Kidney (tissue), 14 donors: Measurements from ENCODE around the gene HIPK2. TPM values are rescaled to one million over a fixed set of nuclear protein-coding genes. Genes with fewer than 3 reads are reported as not detected.

Source experiments
- DNase-seq, 5 donors: peaks; one replicate each; pipeline ENCODE4 v3.0.0-alpha.2; 2013 to 2020
- FAIRE-seq: peaks from 2 replicates; lab custom pipeline; 2012; peaks lifted over from hg19 to GRCh38; lab: Jason Lieb, UNC
- H3K27ac ChIP-seq, 2 donors: one replicate each; pipeline ENCODE4 v1.7.0; 2013; ENCODE audit warnings: low read depth in 2 of 2, low read length in 2 of 2, inconsistent platforms in 1 of 2
- H3K27me3 ChIP-seq: one replicate; pipeline ENCODE4 v1.7.1; 2013; ENCODE audit warnings: low read length, inconsistent platforms; ENCODE audit not compliant: control insufficient read depth, insufficient read depth
- H3K36me3 ChIP-seq, 3 donors: one replicate each; pipeline versions ENCODE4 v1.7.0 to v1.7.1; 2013; ENCODE audit warnings: low read length in 3 of 3, control low read depth in 1 of 3, inconsistent platforms in 1 of 3; ENCODE audit not compliant: insufficient read depth in 3 of 3, control insufficient read depth in 2 of 3
- H3K4me1 ChIP-seq, 3 donors: one replicate each; pipeline versions ENCODE4 v1.7.0 to v1.7.1; 2013; ENCODE audit warnings: low read length in 3 of 3, inconsistent platforms in 1 of 3, low read depth in 1 of 3; ENCODE audit not compliant: control insufficient read depth in 2 of 3, insufficient read depth in 2 of 3
- H3K4me3 ChIP-seq, 3 donors: one replicate each; pipeline versions ENCODE4 v1.7.0 to v1.8.1; 2013; ENCODE audit warnings: low read length in 3 of 3, control low read depth in 1 of 3, inconsistent platforms in 1 of 3
- H3K9ac ChIP-seq, 3 donors: one replicate each; pipeline versions ENCODE4 v1.7.0 to v1.7.1; 2013; ENCODE audit warnings: low read length in 3 of 3, control low read depth in 1 of 3, inconsistent platforms in 1 of 3
- H3K9me3 ChIP-seq, 3 donors: one replicate each; pipeline versions ENCODE4 v1.7.0 to v1.7.1; 2013; ENCODE audit warnings: low read length in 3 of 3, control low read depth in 1 of 3, inconsistent platforms in 1 of 3; ENCODE audit not compliant: control insufficient read depth in 2 of 3, insufficient read depth in 1 of 3
- CTCF ChIP-seq: IDR thresholded peaks from 3 replicates; pipeline ENCODE4 v1.5.1; 2012; ENCODE audit warnings: mild to moderate bottlenecking, moderate library complexity, borderline replicate concordance; ENCODE audit not compliant: insufficient read depth; ENCODE audit errors: extremely low read depth
- intact Hi-C: fragments of 100-400 bp; cut with DNase I; formaldehyde crosslinking; loops from one replicate; pipeline ENCODE4 v1.11.1; 2022
- polyA plus RNA-seq: library from polyadenylated mRNA; stranded (reverse); fragments of 350-450 nt; fragmentation: Illumina TruSeq; extraction: RNeasy Lipid Tissue Mini Kit (QIAGEN cat#74804); gene quantifications from one replicate; pipeline ENCODE4 v1.2.3, GENCODE V29; 2014; ENCODE audit warnings: low read depth, low replicate concordance; ENCODE audit not compliant: insufficient read depth
- total RNA-seq: library from RNA; stranded (reverse); fragmentation: NEBNext Ultra II Directional; extraction: Animal tissue kit (Norgen Biotek cat#: 25700); gene quantifications from one replicate; pipeline ENCODE4 v1.2.1, GENCODE V29; 2021
- donor health status: control.
- donor health status: control.
- donor health status: control.
- donor health status: control.
- donor health status: control.
- donor health status: DM: yes; HTN: yes; CAD: no.
- donor health status: Normal renal cell carcinoma (clear cell type).

HIPK2 gene
- total and polyA plus RNA-seq, 2 donors from 2014 or later, result 9.6 to 153 TPM

- Histone ChIP-seq H3K4me1 (peaks cover 3 to 14% (median 10%) of the 10 kb centered on the region in 3 donors), H3K27ac (peak overlapping the region; percentile 19 to 37), H3K9ac (no peak overlapping the region), H3K27me3 (no peaks in the 10 kb centered on the region), H3K4me3 (no peak overlapping the region), H3K36me3 (peaks cover 0 to 5% (median 3%) of the 10 kb centered on the region in 3 donors), H3K9me3 (no peaks in the 10 kb centered on the region)
- DNase-seq (peak in 1 of 5 donors; percentile 27), FAIRE-seq (no peak)
- intact Hi-C loops, result loop anchor here (10.0 kb wide), 2 partner anchors 123 to 363 kb away; no protein-coding TSS in a partner anchor
- no peak for TF ChIP-seq CTCF
These were observed 136.3 kb downstream of the HIPK2 start for GRCh38 chr7:139641337-139641992.

DNA sequence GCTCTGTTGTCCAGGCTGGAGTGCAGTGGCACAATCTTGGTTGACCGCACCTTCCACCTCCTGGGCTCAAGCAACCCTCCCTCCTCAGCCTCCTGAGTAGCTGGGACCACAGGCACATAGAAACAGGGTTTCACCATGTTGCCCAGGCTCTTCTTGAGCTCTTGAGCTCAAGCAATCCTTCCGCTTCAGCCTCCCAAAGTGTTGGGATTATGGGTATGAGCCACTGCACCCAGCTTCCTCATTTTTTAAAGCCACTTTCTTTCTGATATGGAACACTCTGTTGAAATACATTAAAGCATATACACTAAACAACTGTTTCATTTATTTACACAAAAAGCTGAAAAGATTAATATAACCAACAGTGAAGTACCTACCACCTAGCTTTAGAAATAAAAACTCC lies 137.1 kb downstream of the HIPK2 start:
- Histone ChIP-seq H3K9ac (no peak overlapping the region), H3K4me1 (peaks cover 3 to 12% (median 5%) of the 10 kb centered on the region in 3 donors), H3K4me3 (no peak overlapping the region), H3K36me3 (peaks cover 0 to 5% (median 3%) of the 10 kb centered on the region in 3 donors), H3K27ac (no peak overlapping the region), H3K9me3 (no peaks in the 10 kb centered on the region), H3K27me3 (no peaks in the 10 kb centered on the region)
- intact Hi-C loops, result loop anchor here (10.0 kb wide), 2 partner anchors 124 to 364 kb away; no protein-coding TSS in a partner anchor
- TF ChIP-seq CTCF, result no peak
- FAIRE-seq, result no peak
- no peak for DNase-seq

- FAIRE-seq (no peak), DNase-seq (no peak)
- Histone ChIP-seq H3K27me3 (no peaks in the 10 kb centered on the region), H3K36me3 (peaks cover 0 to 3% (median 0%) of the 10 kb centered on the region in 3 donors), H3K4me1 (peaks cover 3 to 12% (median 5%) of the 10 kb centered on the region in 3 donors), H3K9me3 (no peaks in the 10 kb centered on the region), H3K27ac (no peak overlapping the region), H3K4me3 (no peak overlapping the region), H3K9ac (no peak overlapping the region)
- no peak for TF ChIP-seq CTCF
- intact Hi-C loops, result no loop called here
These were observed 138.2 kb downstream of the HIPK2 start for GRCh38 chr7:139639563-139639962.
